GM10266 (cell line): ENCODE data around the gene NFIX.

ENCODE experiments used
- DNase-seq: peaks from one replicate; pipeline ENCODE4 v3.0.0; 2012; ENCODE audit errors: extremely low spot score
- CTCF ChIP-seq: IDR thresholded peaks from 2 replicates; pipeline ENCODE4 v1.5.1; 2012; ENCODE audit warnings: mild to moderate bottlenecking, low read depth; ENCODE audit not compliant: control insufficient read depth, insufficient read depth; ENCODE audit errors: missing control alignments

Gene NFIX

DNA sequence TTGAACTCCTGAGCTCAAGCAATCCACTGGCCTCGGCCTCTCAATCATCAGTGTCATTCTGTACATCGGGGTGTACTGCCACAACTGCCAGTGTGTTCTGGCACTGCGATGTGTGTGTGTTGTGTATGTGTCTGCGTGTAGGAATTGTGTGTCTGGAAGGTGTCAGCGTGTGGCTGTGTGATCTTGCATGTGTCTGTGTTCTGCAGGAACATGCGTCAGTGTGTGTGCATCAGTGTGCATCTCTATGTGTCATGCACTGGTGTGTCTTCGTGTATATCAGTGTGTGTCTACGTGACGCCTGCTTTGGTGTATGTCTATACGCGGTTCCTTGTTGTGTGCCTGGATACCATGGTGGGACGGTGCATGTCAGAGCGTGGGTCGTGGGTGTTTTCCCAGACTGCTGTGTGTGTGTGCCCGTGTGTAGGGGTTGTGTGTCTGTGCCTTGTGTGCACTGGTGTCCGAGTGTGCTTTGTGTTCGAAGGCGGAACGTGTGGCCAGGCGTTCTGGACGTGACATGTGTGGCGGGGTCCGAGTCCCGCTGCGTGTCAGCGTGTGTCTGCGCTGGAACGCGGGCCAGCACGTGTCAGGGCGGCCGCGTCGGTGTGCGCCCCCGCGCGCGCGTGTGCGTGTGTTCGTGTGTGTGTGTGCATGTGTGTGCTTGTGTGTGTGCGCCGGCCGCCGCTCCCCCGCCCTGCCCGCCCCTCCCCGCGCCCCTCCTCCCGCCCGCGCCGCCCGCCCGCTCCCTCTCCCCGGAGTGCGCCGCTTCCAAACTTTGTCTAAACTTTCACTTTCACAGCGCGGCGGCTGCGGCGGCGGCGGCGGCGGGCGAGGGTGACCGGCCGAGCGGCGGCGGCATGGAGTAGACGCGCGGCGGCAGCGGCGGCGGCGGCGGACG, at the start of gene NFIX:
TSS of gene NFIX (plus strand) at position 775 of the 895 bp plus-strand sequence. CDS start 363 bp downstream, outside the sequence.
- DNase-seq = peak; percentile 59
- TF ChIP-seq CTCF = peak; percentile 11

DNA sequence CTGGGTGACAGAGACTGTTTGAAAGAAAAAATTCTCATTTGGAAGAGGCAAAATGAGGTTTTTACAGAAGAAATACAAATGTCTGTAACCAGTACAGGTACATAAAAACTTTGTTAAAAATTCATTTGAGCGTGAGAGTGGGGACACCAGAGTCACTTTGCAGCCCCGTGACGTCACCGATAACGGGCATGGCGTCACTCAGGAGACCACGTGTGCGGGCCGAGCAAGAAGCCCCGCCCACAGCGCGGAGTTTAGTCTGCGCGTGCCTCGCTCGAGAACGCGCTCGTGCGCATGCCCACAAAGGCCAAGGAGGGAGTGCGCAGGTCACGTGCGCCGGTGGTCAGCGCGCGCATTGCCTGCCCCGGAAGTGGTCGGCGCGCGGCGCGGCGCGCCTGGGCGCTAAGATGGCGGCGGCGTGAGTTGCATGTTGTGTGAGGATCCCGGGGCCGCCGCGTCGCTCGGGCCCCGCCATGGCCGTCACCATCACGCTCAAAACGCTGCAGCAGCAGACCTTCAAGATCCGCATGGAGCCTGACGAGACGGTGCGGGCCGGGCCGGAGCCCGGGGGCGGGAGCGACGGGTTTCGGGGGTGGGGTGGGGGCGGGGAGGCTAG, 49.7 kb upstream of the NFIX start, which contains the start of gene RAD23A:
TSS of gene RAD23A (plus strand) at position 384 of the 613 bp plus-strand sequence. CDS start at position 471, 87 bp downstream.
- peak; percentile 96 for DNase-seq
- no peak for TF ChIP-seq CTCF

GRCh38 chr19:12946092-12946721, 49.1 kb upstream of the NFIX start:
- no peak for TF ChIP-seq CTCF
- DNase-seq = peak; percentile 73

GRCh38 chr19:12946731-12947496, 48.4 kb upstream of the NFIX start:
- no peak for DNase-seq
- TF ChIP-seq CTCF = no peak

DNA sequence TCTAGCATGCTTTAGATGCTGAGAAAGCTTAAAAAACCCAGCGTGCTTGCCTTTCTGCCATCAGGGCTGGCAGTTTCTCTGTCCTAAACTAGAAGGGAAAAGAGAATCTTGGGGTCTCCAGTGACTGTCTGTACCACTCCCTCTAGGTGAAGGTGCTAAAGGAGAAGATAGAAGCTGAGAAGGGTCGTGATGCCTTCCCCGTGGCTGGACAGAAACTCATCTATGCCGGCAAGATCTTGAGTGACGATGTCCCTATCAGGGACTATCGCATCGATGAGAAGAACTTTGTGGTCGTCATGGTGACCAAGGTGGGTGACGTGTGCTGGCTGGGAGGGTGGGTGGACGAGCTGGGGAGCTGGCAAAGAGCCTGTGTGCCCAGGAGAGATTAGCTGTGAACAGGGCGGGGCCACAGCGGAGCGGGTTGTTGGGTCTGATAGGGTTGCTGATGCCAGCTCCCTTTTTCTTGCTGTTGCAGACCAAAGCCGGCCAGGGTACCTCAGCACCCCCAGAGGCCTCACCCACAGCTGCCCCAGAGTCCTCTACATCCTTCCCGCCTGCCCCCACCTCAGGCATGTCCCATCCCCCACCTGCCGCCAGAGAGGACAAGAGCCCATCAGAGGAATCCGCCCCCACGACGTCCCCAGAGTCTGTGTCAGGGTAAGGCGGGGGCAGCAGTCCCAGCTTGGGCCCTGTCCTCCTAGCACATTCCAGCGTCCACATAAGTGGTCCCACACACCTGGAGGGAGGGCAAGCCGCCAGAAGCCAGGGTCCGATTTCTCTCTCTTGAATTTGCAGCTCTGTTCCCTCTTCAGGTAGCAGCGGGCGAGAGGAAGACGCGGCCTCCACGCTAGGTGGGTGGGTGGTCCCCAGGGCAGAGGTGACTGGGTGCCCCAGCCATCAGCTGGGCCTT, 47.3 kb upstream of the NFIX start:
- TF ChIP-seq CTCF = no peak
- no peak for DNase-seq
